SK-N-SH treated with all-trans-retinoic acid at 6 μM for 48 hours (cell line): ENCODE data around the gene NEK10.

Experiments used
- ARNTL ChIP-seq: fragments of 450-650 bp; formaldehyde crosslinking; IDR thresholded peaks from 2 replicates; pipeline ENCODE4 v1.5.0; 2020; ENCODE audit warnings: low read depth, mild to moderate bottlenecking, moderate library complexity, borderline replicate concordance
- BACH2 ChIP-seq: fragments of 250-450 bp; sonication (Bioruptor Pico); IDR thresholded peaks from 2 replicates; pipeline ENCODE4 v1.9.0; 2021; ENCODE audit warnings: mild to moderate bottlenecking, borderline replicate concordance
- TOX ChIP-seq: fragments of 250-450 bp; sonication (Bioruptor Pico); IDR thresholded peaks from 2 replicates; pipeline ENCODE4 v1.8.0; 2021; ENCODE audit warnings: mild to moderate bottlenecking, moderate library complexity, borderline replicate concordance
- ZFP3 ChIP-seq: fragments of 250-450 bp; sonication (Bioruptor Pico); IDR thresholded peaks from 2 replicates; pipeline ENCODE4 v1.5.0; 2020; ENCODE audit warnings: mild to moderate bottlenecking, moderate library complexity
- ZFP30 ChIP-seq: fragments of 450-650 bp; formaldehyde crosslinking; IDR thresholded peaks from 2 replicates; pipeline ENCODE4 v1.5.0; 2022; ENCODE audit warnings: mild to moderate bottlenecking, moderate library complexity
- TF ChIP-seq, protein P1 (sequence below): fragments of 250-450 bp; sonication (Bioruptor Pico); IDR thresholded peaks from 2 replicates; pipeline ENCODE4 v1.5.1; 2021; ENCODE audit warnings: mild to moderate bottlenecking, moderate library complexity

DNA sequence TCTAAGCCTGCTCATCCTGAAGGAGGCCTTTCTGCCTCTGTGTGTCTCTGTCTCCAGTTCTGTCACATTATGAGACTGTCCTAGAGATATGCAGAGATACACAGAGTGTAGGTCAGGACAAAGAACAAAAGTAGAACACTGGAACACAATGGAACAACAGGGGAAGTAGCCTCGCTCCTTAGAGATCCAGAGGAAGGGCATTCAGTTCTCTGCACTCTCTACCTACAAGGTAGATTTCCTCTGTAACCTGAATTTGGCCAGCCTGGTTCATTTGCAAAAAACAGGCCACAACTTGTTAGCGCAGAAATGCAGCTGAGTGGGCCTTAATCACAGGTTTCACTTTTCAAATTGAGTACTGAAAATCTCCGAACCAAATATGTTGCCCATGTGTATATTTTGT is 19.4 kb downstream of the NEK10 start:
- no peak for TF ChIP-seq BACH2 (CRISPR knock-in tag)
- TF ChIP-seq TOX (CRISPR knock-in tag), result no peak
- no peak for TF ChIP-seq ARNTL (CRISPR knock-in tag)
- no peak for TF ChIP-seq ZFP30 (CRISPR knock-in tag)
- TF ChIP-seq, protein P1, sequence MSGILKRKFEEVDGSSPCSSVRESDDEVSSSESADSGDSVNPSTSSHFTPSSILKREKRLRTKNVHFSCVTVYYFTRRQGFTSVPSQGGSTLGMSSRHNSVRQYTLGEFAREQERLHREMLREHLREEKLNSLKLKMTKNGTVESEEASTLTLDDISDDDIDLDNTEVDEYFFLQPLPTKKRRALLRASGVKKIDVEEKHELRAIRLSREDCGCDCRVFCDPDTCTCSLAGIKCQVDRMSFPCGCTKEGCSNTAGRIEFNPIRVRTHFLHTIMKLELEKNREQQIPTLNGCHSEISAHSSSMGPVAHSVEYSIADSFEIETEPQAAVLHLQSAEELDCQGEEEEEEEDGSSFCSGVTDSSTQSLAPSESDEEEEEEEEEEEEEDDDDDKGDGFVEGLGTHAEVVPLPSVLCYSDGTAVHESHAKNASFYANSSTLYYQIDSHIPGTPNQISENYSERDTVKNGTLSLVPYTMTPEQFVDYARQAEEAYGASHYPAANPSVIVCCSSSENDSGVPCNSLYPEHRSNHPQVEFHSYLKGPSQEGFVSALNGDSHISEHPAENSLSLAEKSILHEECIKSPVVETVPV, result no peak
- TF ChIP-seq ZFP3 (CRISPR knock-in tag), result no peak
